ENCODE measurements around the gene MRGPRX1.
A peak's percentile ranks its signal among the peaks of the same experiment; 100 is the strongest.
"Not testable (repeated sequence)": the region's sequence is repeated elsewhere in the genome, so short reads cannot be mapped to it uniquely, and the experiment has no call there.

The MRGPRX1 gene

DNA sequence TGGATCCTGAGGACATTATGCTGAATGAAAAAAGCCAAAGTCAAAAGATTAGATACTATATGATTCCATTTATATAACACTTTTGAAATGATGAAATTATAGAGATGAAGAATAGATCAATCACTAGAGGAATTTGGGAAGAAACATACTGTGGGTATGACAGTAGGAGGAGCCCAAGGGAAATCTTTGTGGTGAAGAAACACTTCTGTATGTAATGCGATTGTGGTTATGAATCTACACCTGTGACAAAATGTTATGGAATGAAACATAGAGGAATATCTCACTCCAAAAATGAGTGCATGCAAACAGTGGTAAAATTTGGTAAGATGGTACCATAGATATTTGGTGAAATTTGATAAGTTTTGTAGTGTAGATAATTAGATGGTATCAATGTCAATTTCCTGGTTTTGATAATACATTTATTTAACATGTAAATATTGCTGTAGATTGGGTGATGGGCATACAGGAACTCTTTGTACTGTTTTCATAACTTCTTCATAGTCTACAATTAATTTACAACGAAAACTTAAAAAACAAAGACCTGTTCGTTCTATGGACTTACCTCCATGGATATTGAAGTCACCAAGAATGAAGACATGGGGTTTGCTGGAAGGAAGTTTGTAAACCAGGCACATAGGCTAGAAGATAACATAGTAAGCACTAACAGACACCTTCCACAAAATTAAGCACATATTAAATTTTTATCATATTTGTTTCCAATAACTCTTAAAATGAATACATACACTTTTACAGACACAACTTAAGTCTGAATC, 11.5 kb downstream of the MRGPRX1 start:
- no peak for DNase-seq
- Histone ChIP-seq H3K9me3 (ENCODE audit: severe bottlenecking) (peaks cover 4% of the 10 kb centered on the region), H3K36me3 (no peaks in the 10 kb centered on the region), H3K4me3 (ENCODE audit: low read depth, low read length) (no peak overlapping the region), H3K27me3 (ENCODE audit: insufficient read depth, low read depth, severe bottlenecking) (no peaks in the 10 kb centered on the region), H3K27ac (no peak overlapping the region)
- TF ChIP-seq, protein P1, sequence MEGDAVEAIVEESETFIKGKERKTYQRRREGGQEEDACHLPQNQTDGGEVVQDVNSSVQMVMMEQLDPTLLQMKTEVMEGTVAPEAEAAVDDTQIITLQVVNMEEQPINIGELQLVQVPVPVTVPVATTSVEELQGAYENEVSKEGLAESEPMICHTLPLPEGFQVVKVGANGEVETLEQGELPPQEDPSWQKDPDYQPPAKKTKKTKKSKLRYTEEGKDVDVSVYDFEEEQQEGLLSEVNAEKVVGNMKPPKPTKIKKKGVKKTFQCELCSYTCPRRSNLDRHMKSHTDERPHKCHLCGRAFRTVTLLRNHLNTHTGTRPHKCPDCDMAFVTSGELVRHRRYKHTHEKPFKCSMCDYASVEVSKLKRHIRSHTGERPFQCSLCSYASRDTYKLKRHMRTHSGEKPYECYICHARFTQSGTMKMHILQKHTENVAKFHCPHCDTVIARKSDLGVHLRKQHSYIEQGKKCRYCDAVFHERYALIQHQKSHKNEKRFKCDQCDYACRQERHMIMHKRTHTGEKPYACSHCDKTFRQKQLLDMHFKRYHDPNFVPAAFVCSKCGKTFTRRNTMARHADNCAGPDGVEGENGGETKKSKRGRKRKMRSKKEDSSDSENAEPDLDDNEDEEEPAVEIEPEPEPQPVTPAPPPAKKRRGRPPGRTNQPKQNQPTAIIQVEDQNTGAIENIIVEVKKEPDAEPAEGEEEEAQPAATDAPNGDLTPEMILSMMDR (IDR thresholded peaks at IDR 0.05; ENCODE audit: low read depth, low read length) = no peak

DNA sequence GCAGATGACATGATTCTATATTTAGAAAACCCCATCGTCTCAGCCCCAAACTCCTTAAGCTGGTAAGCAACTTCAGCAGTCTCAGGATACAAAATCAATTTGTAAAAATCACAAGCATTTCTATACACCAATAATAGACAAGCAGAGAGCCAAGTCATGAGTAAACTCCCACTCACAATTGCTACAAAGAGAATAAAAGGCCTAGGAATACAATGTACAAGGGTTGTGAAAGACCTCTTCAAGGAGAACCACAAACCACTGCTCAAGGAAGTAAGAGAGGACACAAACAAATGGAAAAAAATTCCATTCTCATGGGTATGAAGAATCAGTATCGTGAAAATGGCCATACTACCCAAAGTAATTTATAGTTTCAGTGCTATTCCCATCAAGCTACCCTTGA, 13.8 kb downstream of the MRGPRX1 start:
- H3K9me3 ChIP-seq (ENCODE audit: severe bottlenecking); DNase-seq; H3K4me3 ChIP-seq (ENCODE audit: low read depth, low read length); H3K36me3 ChIP-seq; H3K27ac ChIP-seq; H3K27me3 ChIP-seq (ENCODE audit: insufficient read depth, low read depth, severe bottlenecking): not testable (repeated sequence)

DNA sequence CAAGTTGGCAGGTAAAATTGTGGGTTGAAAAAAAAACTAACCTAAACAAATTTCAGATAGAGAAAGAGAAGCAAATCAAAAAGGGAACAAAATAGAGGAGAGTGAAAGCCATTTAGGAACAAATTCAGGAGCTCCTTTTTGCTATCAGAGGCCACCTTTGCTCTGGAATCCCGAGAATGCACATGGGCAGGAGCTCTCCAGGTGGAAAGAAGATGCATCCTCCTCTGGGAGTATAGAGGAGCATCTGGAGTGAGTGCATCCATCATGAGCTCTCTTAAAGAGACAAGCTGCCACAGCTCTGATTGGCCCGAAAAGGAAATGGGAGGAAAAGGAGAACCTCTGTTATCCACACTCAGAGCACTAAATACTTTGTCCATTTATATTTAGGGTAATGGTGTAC, 26.3 kb downstream of the MRGPRX1 start:
- TF ChIP-seq, protein P1 (IDR thresholded peaks at IDR 0.05; ENCODE audit: low read depth, low read length) = no peak
- no peak for DNase-seq
- H3K4me3 ChIP-seq (ENCODE audit: low read depth, low read length) = no peak overlapping the region

DNA sequence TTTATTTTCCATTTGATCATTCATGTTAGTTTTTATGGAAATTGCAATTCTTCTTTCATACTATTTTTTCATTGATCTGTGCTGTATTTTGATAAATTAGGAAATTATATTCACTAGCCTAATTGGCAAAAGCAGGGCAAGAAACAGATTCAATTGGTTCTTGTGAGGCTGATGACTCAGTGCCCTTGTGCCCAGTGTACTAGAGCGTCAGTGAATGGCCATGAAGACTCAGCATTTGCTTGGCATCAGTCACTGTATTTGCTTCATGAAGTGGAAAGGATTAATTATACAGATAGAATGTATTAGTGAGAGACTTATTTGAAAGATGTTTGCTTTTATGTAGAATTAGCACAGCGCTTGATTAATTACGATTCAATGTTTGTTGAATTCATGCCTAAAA, 31.8 kb downstream of the MRGPRX1 start:
- Histone ChIP-seq H3K9me3 (ENCODE audit: severe bottlenecking) (no peaks in the 10 kb centered on the region), H3K27ac (no peak overlapping the region), H3K27me3 (ENCODE audit: insufficient read depth, low read depth, severe bottlenecking) (no peaks in the 10 kb centered on the region), H3K4me3 (ENCODE audit: low read depth, low read length) (no peak overlapping the region), H3K36me3 (no peaks in the 10 kb centered on the region)
- TF ChIP-seq, protein P1 (IDR thresholded peaks at IDR 0.05; ENCODE audit: low read depth, low read length) = no peak
- DNase-seq = no peak

More for the DNA sequence above, 26.3 kb downstream of the MRGPRX1 start:
- no peaks in the 10 kb centered on the region for H3K36me3 ChIP-seq
- H3K27me3 ChIP-seq (ENCODE audit: insufficient read depth, low read depth, severe bottlenecking) = no peaks in the 10 kb centered on the region
- H3K9me3 ChIP-seq (ENCODE audit: severe bottlenecking) = peaks cover 2% of the 10 kb centered on the region
- H3K27ac ChIP-seq = no peak overlapping the region

DNA sequence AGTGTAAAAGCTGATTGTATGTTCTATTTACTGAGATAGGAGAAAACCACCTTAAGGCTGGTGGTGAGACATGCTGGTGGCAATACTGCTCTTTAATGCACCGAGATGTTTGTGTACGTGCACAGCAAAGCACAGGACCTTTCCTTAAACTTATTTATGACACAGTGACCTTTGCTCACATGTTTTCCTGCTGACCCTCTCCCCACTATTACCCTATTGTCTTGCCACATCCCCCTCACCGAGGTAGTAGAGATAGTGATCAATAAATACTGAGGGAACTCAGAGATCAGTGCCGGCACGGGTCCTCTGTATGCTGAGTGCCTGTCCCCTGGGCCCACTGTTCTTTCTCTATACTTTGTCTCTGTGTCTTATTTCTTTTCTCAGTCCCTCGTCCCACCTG, 38.6 kb downstream of the MRGPRX1 start:
- not testable (repeated sequence) for H3K4me3 ChIP-seq (ENCODE audit: low read depth, low read length); H3K27me3 ChIP-seq (ENCODE audit: insufficient read depth, low read depth, severe bottlenecking); H3K27ac ChIP-seq; H3K36me3 ChIP-seq; DNase-seq; H3K9me3 ChIP-seq (ENCODE audit: severe bottlenecking)

DNA sequence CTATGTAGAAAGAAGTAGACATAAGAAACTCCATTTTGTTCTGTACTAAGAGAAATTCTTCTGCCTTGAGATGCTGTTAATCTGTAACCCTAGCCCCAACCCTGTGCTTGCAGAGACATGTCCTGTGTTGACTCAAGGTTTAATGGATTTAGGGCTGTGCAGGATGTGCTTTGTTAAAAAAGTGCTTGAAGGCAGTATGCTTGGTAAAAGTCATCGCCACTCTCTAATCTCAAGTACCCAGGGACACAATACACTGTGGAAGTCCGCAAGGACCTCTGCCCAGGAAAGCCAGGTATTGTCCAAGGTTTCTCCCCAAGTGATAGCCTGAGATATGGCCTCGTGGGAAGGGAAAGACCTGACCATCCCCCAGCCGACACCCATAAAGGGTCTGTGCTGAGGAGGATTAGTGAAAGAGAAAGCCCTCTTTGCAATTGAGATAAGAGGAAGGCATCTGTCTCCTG, 39.0 kb downstream of the MRGPRX1 start:
- not testable (repeated sequence) for H3K4me3 ChIP-seq (ENCODE audit: low read depth, low read length); H3K9me3 ChIP-seq (ENCODE audit: severe bottlenecking); H3K27me3 ChIP-seq (ENCODE audit: insufficient read depth, low read depth, severe bottlenecking); H3K36me3 ChIP-seq
- peak; percentile 75 for DNase-seq
- H3K27ac ChIP-seq = peak overlapping the region; percentile 44; the same call in 1 of the 2 replicates

DNA sequence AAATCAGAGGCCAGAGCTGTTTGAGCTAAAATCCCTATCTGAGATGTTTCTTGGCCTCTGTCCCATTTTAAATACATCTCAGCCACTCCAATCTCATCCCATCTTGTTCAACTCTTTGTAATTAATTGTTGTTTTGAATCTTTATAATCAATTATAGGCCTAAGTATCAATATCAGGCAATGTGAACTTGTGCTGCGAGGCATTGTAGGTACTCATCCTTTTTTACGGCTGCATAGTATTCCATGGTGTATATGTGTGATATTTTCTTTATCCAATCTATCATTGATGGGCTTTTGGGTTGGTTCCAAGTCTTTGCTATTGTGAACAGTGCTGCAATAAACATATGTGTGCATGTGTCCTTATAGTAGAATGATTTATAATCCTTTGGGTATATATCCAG, 47.5 kb downstream of the MRGPRX1 start:
- H3K9me3 ChIP-seq (ENCODE audit: severe bottlenecking); H3K36me3 ChIP-seq; H3K27me3 ChIP-seq (ENCODE audit: insufficient read depth, low read depth, severe bottlenecking); H3K27ac ChIP-seq; H3K4me3 ChIP-seq (ENCODE audit: low read depth, low read length); DNase-seq: not testable (repeated sequence)

DNA sequence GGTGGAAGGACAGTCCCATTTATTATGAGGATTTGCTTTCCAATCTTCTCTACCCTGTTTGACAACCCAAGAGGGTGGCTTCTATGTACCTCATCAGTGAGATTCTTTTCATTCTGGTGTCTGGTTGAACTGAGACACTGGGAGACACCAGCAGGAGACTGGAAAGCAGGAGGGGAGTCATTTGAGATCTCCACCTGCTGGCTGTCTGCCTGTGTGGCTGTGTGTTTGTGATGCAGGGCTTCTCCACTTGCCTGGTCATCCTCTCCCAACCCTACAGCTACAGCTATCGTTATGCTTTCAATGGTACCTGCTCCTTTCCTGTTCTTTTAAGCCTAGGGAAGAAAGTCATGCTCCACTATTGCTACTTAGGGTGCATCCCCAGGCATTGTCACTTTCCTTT, 48.6 kb downstream of the MRGPRX1 start:
- Histone ChIP-seq H3K36me3 (no peaks in the 10 kb centered on the region), H3K4me3 (ENCODE audit: low read depth, low read length) (no peak overlapping the region), H3K27me3 (ENCODE audit: insufficient read depth, low read depth, severe bottlenecking) (peaks cover 3% of the 10 kb centered on the region), H3K27ac (no peak overlapping the region), H3K9me3 (ENCODE audit: severe bottlenecking) (no peaks in the 10 kb centered on the region)
- TF ChIP-seq, protein P1 (IDR thresholded peaks at IDR 0.05; ENCODE audit: low read depth, low read length) = 0 out of 2 replicates have a peak, but pooled peaks have one; percentile 23
- DNase-seq = peak; percentile 10
